Activated CD8-positive, alpha-beta memory T cell treated with anti-CD3 and anti-CD28 coated beads, Interleukin-2, amount 50 U/mL, for 24 hours (primary cell): ENCODE results near the gene MCM5.
"Not testable (repeated sequence)": the region's sequence is repeated elsewhere in the genome, so short reads cannot be mapped to it uniquely, and the experiment has no call there.

Experiments used
- DNase-seq: peaks from one replicate; pipeline ENCODE4 v3.0.0-alpha.2; 2020; ENCODE audit errors: extremely low read depth

The MCM5 gene

DNA sequence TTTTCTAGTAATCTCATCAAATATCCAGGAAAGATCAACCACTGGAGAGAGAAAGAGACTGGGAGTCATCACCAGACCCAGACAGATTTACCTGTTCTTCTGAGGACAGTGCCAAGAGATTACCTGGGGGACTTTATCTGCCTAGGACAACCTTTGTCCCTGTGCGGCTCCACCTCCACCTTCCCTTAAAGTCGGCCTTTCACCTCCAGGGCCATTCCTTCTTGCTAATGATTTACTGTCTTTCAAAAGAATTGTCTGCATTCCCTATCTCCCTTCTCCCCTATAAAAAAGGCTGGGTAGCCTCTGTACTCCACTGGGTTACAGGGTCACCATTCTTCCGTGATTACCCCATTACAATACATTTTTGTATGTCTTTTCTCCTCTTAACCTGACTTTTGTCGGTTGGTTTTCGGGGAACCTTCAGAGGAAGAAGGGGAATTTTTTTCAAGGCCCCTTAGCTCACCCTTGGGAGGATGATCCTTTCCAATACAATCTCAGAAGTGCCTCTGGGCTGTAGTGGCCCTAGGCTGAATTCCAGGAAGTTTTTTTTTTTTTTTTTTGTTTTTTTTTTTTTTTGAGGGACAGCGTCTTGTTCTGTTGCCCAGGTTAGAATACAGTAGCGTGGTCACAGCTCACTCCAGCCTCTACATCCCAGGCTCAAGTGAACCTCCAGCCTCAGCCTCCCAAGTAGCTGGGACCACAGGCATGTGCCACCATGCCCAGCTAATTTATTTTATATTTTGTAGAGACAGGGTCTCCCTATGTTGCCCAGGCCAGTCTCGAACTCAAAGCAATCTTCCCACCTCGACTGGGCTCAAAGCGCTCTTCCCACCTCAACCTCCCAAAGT is 20.6 kb upstream of the MCM5 start:
- no peak for DNase-seq

DNA sequence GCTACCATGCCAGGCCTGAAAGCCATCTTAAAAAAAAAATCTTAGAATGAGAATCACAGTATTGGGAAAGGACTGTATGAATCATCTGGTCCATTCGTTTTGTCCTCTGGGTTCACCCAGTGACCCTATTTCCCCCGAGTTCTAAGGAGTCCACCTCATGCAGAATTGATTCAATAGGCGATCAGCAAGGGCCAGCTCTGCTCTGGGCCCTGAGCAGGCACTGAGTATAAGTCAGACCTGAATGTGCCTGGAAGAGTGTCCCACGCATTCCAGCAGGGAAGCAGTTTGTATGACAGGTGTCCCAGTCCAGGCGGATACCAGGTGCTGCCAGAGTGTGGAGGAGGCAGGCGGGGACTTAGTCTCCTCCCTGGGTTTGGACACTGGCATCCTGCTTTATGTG is 19.9 kb upstream of the MCM5 start:
- DNase-seq: no peak

DNA sequence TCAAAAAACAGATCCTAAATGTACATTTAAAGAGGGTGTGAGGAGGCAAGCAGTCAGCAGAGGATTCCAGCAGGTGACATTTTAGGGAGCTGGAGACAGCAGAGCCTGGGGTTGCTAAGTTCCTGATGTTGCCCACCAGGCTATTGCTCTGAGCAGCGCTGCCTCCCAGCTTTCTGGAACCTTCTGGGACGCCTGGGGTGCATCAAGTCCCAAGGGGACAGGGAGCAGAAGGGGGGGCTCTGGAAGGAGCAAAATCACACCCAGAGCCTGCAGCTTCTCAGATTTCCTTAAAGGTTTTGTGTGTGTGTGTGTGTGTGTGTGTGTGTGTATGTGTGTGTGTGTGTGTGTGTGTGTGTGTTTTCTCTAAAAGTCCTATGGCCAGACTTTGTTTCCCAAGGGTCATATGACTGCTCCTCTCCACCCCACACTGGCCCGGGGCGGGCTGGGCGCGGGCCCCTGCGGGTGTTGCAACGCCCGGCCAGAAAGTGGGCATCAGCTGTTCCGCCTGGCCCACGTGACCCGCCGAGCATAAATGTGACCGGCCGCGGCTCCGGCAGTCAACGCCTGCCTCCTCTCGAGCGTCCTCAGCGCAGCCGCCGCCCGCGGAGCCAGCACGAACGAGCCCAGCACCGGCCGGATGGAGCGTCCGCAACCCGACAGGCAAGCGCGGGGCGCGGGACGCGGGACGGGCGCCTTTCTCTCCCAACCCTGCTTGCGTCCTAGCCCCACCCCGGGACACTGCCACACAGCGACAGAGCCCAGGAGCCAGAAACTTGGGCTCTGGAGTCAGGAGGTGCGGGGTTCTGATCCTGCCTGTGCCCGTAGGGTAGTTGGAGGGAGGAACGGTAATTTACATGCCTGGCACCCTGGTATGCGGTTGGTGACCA is 19.2 kb upstream of the MCM5 start, which contains the start of gene HMOX1:
Gene HMOX1 (plus strand): TSS at position 560 of the 887 bp plus-strand sequence. CDS start 78 bp downstream, at position 638.
- DNase-seq: no peak

DNA sequence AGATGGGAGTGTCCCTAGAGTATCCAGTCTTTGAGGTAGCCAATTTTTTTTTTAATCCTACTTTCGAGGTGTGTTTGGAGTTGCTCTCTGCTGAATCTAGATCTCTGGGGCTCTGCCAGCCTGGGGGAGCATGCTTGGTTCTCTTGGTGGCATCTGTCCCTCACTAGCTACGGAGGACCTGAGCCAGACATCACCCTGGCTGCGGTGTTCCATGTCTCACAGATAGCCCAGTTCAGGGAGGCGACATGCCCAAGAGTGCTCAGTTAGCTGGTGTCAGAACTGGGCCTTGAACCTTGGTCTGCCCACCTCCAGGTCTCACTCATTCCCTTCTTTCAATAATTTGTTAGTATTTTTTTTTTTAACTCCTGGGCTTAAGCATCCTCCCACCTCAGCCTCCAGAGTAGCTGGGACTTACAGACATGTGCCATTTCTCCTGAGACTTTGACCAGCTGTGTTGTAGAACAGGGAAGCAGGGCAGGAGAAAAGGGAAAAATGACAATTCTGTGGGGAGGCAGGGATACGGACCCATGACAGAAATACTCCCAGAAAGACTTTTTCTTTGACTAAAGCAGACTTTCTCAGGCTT is 18.4 kb upstream of the MCM5 start:
- DNase-seq: no peak

DNA sequence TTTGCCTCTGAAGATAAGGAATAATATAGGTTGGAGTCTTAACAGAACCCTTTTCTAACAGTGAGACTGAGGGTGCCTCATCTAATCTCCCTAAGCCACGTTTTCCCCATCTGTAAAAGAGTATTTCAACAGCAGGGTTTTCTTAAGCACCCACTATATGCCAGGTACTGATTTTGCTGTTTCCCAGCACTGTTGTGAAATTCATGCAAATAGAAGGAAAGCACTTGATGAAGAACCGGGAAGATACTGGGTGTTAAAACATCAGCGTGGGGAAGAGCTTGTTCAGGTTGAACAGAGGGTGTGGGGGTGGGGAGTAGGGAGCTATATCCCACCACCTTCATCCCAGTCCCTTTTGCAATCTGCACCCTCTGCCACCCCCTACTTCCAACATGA is 16.3 kb upstream of the MCM5 start:
- DNase-seq: no peak

DNA sequence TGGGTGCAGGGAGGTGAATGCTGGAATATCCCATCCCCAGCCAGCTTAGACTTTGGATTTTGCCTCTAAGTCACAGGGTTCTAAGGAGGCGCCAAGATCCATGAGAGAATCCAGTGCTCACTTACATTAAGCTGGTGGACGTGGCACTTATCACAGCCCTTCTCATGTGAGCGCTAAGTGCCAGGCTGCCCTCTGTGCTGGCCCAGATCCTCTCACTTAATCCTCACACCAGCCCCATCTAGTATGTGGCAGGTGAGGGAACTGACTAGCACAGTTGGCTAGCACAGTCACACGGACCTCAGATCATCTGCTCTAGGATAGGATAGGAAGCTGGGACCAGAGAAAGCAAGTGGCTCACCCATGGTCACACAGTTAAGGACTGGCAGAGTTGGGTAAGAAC is 15.4 kb upstream of the MCM5 start:
- DNase-seq: no peak

DNA sequence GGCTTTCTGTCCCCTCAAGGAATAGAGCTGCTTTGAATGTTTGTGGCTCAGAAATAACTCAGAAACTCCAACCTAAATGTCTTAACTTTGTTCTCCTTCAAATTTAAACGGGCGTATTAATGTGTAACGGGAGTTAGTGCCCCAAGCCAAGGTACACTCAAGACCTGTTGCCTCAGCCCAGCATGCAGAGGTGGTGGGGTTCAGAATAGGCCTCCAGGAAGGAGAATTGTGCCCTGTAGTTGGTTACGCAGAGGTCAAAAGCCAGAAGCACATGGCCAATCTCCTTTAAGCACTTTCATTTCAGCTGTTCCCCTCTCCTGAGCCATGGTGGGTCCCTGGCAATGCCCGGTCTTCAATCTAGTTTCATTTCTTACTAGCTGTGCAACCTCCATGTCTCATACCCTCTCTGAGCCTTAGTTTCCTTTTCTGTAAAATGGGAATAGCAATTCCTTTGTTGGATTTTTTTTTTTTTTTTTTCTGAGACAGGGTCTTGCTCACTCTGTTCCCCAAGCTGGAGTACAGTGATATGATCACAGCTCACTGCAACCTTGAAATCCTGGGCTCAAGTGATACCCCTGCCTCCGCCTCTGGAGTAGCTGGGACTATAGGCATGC is 14.9 kb upstream of the MCM5 start:
- DNase-seq: no peak

DNA sequence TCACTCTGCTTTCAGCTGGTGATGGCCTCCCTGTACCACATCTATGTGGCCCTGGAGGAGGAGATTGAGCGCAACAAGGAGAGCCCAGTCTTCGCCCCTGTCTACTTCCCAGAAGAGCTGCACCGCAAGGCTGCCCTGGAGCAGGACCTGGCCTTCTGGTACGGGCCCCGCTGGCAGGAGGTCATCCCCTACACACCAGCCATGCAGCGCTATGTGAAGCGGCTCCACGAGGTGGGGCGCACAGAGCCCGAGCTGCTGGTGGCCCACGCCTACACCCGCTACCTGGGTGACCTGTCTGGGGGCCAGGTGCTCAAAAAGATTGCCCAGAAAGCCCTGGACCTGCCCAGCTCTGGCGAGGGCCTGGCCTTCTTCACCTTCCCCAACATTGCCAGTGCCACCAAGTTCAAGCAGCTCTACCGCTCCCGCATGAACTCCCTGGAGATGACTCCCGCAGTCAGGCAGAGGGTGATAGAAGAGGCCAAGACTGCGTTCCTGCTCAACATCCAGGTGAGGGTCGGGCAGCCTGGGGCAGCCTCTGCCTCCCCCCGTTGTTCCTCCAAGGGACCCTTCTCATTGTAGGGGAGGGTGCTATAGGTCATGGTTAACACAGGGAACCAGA is 13.2 kb upstream of the MCM5 start:
- DNase-seq: no peak

DNA sequence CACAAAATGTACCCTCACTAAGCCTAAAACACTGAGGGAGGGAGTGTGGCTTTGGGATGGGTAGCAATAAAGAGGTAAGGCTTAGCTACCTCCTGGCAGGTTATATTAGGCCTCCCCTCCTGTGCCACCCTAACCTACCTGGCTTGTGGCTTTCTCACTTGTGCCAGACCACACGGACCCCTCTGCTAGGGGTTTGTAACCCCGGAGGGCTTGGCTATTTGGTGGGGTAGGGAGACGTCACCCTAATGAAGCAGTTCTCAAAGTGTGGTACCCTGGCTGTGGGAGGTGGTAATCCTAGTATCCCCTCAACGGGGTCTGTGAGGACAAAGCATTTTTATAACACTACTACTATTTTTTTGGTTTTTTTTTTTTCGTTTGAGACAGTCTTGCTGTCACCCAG is 9.0 kb upstream of the MCM5 start:
- no peak for DNase-seq

DNA sequence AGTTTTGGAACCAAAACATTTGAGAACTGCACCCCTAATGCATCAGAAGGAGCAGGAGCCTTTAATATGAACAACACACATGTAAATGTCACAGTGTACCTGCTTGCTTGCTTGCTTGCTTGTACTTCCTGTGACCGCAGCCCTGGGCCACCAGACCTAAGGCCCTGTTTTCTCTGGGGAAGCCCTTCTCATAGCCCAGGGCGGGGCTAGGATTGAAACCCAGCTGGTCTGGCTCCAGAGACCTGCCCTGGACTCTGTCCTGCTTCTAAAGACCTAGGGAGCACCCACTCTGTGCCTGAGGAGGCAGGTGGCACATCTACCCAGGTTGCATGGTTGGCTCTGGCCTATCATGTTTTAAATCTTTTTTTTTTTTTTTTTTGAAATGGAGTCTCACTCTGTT is 7.6 kb upstream of the MCM5 start:
- no peak for DNase-seq

DNA sequence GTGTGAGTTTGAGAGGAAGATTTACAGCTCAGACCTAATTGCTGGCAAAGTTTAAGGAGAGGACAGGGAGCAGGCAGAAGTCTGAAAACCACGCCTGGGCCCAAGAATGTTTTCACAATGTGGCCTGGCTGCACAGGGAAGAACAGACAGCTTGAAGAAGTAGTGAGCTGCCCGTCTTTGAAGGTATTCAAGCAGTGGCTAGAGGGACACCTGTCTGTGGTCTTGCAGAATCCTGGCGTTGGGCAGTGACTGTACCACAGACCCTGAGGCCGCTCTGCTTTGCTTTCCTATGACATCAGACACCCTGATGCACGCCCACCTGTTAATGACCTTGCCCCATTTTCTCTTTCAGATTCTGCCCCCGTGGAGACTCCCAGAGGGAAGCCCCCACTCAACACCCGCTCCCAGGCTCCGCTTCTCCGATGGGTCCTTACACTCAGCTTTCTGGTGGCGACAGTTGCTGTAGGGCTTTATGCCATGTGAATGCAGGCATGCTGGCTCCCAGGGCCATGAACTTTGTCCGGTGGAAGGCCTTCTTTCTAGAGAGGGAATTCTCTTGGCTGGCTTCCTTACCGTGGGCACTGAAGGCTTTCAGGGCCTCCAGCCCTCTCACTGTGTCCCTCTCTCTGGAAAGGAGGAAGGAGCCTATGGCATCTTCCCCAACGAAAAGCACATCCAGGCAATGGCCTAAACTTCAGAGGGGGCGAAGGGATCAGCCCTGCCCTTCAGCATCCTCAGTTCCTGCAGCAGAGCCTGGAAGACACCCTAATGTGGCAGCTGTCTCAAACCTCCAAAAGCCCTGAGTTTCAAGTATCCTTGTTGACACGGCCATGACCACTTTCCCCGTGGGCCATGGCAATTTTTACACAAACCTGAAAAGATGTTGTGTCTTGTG is 6.6 kb upstream of the MCM5 start:
- no peak for DNase-seq

DNA sequence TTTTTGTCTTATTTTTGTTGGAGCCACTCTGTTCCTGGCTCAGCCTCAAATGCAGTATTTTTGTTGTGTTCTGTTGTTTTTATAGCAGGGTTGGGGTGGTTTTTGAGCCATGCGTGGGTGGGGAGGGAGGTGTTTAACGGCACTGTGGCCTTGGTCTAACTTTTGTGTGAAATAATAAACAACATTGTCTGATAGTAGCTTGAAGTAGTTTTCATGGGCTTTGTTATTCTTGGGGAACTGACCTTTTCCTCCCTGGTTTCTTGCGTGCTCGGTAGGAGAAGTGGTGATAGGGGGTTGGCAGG is 6.0 kb upstream of the MCM5 start:
- DNase-seq: no peak

DNA sequence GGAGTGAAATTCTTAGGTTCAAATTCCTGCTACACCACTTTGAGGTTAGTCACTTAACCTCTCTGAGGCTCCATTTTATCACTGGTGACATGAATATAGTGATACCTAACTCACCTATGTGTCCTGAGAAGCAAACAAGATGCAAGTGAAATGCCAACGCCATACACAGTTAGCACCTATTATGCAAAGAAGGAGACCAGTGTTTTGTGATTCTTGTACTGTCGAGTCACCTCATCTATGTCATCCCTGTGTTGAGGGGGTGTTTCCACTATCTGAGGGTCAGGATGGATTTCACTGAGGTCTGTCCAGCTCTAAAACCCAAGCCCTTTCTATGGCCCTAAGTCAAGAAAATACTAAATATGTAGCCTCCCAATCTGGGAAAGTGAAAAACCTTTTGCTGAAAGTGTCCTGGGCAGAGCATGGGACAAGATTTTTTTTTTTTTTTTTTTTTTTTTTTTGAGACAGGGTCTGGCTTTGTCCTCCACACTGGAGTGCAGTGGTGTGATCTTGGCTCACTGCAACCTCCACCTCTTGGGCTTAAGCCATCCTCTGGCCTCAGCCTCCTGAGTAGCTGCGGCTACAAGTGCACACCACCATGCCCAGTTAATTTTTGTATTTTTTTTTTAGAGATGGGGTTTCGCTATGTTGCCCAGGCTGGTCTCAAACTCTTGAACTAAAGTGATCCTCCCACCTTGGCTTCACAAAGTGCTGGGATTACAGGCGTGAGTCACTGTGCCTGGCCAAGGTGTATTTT is 5.0 kb upstream of the MCM5 start:
- DNase-seq: no peak

DNA sequence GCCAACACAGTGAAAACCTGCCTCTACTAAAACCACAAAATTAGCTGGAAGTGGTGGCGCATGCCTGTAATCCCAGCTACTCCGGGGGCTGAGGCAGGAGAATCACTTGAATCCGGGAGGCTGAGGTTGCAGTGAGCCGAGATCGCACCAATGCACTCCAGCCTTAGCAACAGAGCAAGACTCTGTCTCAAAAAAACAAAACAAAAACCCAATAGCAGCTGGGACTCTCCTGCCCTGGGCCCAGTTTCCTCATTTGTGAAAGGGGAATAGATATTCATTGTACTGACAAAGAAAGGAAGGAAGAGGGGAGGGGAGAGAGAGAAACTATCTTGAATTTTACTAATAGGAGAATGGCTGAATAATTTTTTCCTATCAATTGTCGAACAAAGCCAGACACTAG is 3.3 kb upstream of the MCM5 start:
- not testable (repeated sequence) for DNase-seq

DNA sequence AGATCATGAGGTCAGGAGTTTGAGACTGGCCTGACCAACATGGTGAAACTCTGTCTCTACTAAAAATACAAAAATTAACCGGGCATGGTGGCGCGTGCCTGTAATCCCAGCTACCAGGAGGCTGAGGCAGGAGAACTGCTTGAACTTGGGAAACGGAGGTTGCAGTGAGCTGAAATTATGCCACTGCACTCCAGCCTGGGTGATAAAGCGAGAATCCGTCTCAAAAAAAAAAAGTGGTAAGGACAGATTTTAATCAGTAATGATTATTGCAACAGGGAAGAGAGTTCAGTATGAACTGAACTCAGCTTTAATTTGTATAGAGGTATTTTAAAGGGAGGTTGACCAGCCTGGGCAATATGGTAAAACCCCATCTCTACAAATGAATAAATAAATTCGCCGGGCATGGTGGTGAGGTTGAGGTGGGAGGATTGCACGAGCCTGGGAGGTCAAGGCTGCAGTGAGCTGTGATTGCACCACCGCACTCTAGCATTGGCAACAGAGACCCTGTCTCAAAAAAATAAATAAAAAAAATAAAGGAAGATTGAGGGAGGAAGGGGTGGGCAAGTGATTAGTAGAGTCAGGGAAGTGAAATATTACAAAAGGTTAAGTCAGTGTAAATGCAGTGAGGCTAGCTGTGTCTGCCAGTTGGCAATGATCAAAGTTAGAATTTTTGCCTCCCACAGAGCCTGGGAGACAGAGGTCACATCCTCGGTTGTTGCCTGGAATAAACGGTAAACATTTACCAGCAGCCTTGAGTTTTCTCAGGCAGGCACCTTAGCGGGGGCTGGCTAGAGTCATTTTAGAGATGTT is 2.6 kb upstream of the MCM5 start:
- DNase-seq: no peak

DNA sequence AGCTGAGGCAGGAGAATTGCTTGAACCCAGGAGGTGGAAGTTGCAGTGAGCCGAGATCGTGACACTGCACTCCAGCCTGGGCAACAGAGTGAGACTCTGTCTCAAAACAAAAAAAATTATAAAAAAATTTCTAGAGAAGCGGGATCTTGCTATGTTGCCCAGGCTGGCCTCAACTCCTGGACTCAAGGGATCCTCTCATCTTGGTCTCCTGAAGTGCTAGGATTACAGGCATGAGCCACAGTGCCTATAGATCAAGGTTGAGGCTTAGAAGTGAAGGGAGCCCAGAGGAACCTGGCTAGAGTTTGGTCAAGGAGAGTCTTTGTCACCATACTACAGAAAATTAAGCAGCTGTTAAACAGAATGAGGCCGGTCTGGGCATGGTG is 1.4 kb upstream of the MCM5 start:
- no peak for DNase-seq

DNA sequence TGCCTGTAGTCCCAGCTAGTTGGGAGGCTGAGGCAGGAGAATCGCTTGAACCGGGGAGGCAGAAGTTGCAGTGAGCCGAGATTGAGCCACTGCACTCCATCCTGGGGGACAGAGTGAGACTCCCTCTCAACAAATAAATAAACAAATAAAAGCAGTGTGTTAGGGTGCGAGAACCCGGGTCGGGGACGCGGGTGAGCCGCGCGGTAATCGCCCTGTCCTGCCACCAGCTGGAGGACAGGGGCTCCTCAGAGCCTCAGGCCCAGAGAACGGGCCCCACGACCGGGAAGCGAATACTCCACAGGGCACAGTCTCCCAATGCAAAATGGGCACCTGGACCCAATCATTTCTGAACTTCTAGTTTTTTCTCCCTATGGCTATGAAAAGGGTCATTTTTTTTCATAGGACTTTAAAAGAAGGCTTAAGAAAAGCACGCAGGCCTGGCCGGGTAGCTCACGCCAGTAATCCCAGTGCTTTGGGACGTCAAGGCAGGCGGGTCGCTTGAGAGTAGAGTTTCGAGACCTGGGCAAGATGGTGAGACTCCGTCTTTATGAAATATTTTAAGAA is 744 bp upstream of the MCM5 start:
- DNase-seq: no peak

DNA sequence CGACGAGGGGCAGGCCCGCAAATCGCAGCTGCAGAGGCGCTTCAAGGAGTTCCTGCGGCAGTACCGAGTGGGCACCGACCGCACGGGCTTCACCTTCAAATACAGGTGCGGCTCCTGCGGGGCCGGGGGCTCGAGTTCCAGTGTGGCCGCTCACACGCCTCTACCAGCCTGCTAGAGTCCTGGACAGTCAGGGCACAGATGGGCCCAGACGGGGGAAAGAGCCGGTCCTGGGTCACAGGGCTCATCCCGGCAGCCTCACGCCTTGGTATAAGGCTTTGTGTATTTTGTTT is 506 bp downstream of the MCM5 start:
- DNase-seq: no peak

DNA sequence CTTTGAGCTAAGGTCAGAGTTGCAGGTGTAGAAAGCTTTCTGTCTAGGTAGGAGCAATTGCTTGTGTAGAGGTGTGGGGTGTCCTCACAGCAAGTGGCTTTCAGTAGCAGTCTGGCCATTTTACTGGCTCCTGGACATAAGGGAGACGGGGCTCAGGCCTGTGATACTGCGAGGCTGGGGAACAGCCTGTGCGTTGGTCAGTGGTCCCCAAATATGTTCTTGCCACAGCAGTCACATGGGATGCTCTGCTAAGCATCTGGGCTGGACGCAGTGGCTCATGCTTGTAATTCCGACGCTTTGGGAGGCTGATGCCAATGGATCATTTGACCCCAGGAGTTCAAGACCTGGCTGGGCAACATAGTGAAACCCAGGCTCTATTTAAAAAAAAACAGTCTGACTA is 1.9 kb downstream of the MCM5 start:
- DNase-seq: no peak
